Measurements from ENCODE around the gene CXCR3. TPM values are rescaled to one million over a fixed set of nuclear protein-coding genes. Genes with fewer than 3 reads are reported as not detected.
"Not testable (repeated sequence)": the region's sequence is repeated elsewhere in the genome, so short reads cannot be mapped to it uniquely, and the experiment has no call there.

Gene CXCR3
- not detected in 3 replicates for total RNA-seq

DNA sequence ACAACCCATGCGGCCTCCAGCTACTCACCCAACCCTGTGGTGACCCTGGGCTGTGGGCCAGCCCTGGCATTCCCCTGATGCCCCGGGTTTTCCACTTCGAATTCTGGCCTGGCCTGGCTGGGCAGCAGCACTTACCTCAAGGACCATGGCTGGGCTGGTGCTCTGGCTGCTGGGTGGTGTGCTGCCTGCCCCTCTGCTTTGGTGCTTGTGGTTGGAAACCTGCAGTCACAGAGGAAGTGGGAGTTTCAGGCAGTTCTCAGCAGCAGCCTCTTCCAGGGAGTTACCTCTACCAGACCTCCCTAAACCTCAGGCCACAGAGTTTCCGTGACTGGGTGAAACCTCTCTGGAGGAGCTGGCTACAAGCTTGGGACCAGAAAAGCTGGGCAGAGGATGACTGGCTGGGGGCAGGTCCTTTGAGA, at the start of gene CXCR3:
Gene CXCR3, minus strand, starts transcription at position 209 of the 419 bp plus-strand sequence. Its CDS starts 62 bp downstream, at position 147.
- Mint-ChIP-seq H3K27me3 (ENCODE audit: low read depth) (no peaks in the 10 kb centered on the region), H3K4me3 (no peak within 1 kb of the TSS), H3K36me3 (peaks cover 1% of the 10 kb centered on the region), H3K4me1 (peaks cover 4% of the 10 kb centered on the region), H3K27ac (no peak within 1 kb of the TSS), H3K9me3 (peaks cover 9% of the 10 kb centered on the region)
- no peak for DNase-seq (ENCODE audit: low spot score in 2 of 2, unreplicated experiment in 2 of 2)
- TF ChIP-seq, protein P1, sequence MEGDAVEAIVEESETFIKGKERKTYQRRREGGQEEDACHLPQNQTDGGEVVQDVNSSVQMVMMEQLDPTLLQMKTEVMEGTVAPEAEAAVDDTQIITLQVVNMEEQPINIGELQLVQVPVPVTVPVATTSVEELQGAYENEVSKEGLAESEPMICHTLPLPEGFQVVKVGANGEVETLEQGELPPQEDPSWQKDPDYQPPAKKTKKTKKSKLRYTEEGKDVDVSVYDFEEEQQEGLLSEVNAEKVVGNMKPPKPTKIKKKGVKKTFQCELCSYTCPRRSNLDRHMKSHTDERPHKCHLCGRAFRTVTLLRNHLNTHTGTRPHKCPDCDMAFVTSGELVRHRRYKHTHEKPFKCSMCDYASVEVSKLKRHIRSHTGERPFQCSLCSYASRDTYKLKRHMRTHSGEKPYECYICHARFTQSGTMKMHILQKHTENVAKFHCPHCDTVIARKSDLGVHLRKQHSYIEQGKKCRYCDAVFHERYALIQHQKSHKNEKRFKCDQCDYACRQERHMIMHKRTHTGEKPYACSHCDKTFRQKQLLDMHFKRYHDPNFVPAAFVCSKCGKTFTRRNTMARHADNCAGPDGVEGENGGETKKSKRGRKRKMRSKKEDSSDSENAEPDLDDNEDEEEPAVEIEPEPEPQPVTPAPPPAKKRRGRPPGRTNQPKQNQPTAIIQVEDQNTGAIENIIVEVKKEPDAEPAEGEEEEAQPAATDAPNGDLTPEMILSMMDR (IDR thresholded peaks at IDR 0.05; ENCODE audit: unreplicated experiment) = no peak

DNA sequence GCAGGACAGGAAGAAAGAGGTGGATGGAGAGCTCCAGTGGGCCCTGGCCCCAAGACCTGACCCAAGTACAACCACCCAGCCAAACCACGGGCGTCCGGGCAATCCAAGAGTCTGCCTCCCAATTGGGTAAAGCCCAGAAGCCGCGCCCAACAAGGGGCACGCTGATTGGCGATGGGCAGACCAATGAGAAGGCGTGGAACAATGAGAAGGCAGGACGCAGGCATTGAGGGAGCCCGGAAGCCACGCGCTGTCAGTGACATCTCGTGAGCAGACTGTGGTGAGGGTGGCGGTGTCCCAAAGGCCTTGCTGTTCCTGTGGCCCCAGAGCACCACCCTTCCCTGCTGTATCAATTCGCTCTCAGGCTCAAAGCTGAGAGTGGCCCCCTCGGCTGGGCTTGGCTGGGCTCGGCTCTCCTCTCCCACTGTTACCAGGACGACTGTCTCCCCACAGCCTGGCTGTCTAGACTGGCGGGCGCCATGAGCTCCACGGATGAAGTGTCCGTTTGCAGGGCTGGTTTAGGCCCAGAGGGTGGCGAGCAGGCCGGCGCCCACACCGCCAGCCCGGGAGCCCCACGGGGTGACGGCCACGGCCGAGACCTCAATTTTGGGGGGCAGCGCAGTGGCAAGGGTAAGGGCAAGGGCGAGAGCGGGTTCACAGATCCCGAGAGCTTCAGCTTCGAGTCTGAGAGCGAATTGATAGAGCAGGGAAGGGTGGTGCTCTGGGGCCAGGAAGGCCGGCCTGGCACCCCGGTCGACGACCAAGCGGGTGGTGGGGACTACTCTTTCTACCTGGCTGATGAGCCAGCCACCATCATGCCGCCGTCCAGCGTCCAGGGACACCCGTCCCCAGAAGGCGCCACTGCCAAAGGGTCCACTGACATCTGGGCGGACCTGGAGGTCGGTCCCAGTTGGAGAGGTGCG, 49.3 kb upstream of the CXCR3 start, which contains the start of gene LOC101059915:
Gene LOC101059915, plus strand, starts transcription at position 219 of the 920 bp plus-strand sequence.
- H3K36me3 Mint-ChIP-seq = no peaks in the 10 kb centered on the region
- no peak within 1 kb of the TSS for H3K4me3 Mint-ChIP-seq
- H3K4me1 Mint-ChIP-seq = no peaks in the 10 kb centered on the region
- DNase-seq (ENCODE audit: low spot score in 2 of 2, unreplicated experiment in 2 of 2) = no peak
- TF ChIP-seq, protein P1 (IDR thresholded peaks at IDR 0.05; ENCODE audit: unreplicated experiment) = no peak
- peaks cover 4% of the 10 kb centered on the region for H3K9me3 Mint-ChIP-seq
- no peaks in the 10 kb centered on the region for H3K27me3 Mint-ChIP-seq (ENCODE audit: low read depth)
- no peak within 1 kb of the TSS for H3K27ac Mint-ChIP-seq

DNA sequence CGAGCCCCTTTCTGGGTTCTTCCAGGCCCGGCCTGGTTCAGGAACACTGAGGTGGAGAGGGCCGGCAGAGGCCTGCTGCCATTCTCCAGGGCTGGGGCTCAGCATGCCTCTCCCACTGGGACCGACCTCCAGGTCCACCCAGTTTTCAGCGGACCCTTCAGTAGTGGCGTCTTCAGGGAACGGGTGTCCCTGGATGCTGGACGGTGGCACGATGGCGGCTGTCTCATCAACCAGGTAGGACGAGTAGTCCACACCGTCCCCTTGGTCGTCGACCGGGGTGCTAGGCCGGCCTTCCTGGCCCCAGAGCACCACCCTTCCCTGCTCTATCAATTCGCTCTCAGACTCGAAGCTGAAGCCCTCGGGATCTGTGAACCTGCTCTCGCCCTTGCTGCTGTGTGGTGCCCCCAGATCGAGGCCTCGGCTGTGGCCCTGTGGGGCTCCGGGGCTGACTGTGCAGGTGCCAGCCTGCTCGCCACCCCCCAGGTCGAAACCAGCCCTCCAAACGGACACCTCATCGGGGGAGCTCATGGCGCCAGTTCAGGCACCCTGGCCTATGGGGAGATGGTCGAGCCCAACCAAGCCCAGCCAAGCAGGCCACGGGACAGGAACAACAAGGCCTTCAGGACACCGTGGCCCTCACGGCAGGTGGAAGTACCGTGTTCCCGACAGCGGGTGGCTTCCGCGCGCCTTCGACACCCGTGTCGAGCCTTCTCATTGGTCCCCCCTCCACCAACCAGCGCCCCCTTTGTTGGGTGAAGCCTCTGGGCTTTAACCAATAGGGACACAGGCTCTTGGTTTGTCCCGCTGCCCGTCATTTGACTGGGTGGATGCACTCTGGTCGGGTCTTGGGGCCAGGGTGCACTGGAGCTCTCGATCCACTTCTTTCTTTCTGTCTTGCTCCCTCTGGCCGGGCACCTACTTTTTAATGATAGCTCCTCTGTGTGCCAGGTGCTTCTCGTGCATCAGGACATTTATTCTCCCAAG, 48.2 kb upstream of the CXCR3 start:
- no peak for DNase-seq (ENCODE audit: low spot score in 2 of 2, unreplicated experiment in 2 of 2)
- TF ChIP-seq, protein P1 (IDR thresholded peaks at IDR 0.05; ENCODE audit: unreplicated experiment) = no peak
- Mint-ChIP-seq H3K36me3 (no peaks in the 10 kb centered on the region), H3K4me1 (no peaks in the 10 kb centered on the region), H3K9me3 (peaks cover 3% of the 10 kb centered on the region), H3K27me3 (ENCODE audit: low read depth) (no peaks in the 10 kb centered on the region), H3K4me3 (no peak overlapping the region), H3K27ac (no peak overlapping the region)

DNA sequence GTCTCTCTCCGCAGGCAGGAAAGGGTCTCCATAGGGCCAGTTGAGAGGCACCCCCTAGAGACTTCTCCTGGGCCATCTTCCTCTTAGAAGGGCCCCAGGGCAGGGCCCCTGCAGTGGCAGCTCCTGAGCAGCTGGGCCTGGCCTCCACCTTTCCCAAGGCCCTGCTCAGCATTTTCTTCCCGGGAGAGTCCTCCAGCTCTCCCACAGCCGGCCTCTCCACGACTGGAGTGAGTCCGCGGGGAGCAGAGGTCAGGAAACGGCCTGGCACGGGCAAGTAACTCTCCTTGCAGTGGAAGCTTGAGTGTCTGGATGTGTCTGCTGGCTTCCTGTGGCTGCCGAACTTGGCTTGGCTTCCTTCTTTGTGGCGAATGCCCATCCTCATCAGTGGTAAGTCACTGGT, 47.4 kb upstream of the CXCR3 start:
- no peaks in the 10 kb centered on the region for H3K4me1 Mint-ChIP-seq
- no peaks in the 10 kb centered on the region for H3K27me3 Mint-ChIP-seq (ENCODE audit: low read depth)
- DNase-seq (ENCODE audit: low spot score in 2 of 2, unreplicated experiment in 2 of 2) = no peak
- no peaks in the 10 kb centered on the region for H3K36me3 Mint-ChIP-seq
- H3K27ac Mint-ChIP-seq = no peak overlapping the region
- H3K4me3 Mint-ChIP-seq = no peak overlapping the region
- TF ChIP-seq, protein P1 (IDR thresholded peaks at IDR 0.05; ENCODE audit: unreplicated experiment) = no peak
- H3K9me3 Mint-ChIP-seq = peaks cover 3% of the 10 kb centered on the region

DNA sequence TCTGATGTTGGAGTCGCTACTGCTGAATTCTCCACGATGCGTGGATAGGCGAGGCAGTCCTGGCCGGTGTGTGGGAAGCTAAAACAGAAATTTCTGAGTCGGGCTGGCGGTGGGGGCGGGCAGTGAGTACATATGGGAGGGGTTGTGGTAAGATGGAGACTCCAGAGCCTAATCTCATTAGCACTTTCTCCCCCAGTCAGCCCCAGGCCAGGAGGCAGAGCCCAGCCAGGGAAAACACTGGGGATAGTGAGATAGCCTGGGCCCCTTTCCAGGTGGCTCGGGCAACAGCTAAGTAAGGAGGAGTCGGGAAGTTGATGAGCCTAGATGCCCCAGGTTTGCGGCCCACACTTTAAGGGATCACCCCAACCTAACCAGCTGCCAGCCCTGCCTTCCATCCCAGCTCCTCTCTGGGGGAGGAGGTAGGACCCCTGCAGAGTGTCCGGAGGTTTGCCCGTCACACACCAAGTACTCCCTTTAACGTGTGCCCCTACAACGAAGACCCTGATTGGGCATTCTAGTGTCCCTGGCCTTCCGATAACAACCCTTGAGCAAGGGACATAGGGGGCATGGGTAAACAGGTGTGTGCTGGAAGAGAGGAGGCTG, 46.7 kb upstream of the CXCR3 start:
- TF ChIP-seq, protein P1 (IDR thresholded peaks at IDR 0.05; ENCODE audit: unreplicated experiment) = no peak
- no peak overlapping the region for H3K27ac Mint-ChIP-seq
- no peaks in the 10 kb centered on the region for H3K36me3 Mint-ChIP-seq
- peaks cover 3% of the 10 kb centered on the region for H3K9me3 Mint-ChIP-seq
- no peak overlapping the region for H3K4me3 Mint-ChIP-seq
- no peaks in the 10 kb centered on the region for H3K27me3 Mint-ChIP-seq (ENCODE audit: low read depth)
- H3K4me1 Mint-ChIP-seq = no peaks in the 10 kb centered on the region
- DNase-seq (ENCODE audit: low spot score in 2 of 2, unreplicated experiment in 2 of 2) = no peak

DNA sequence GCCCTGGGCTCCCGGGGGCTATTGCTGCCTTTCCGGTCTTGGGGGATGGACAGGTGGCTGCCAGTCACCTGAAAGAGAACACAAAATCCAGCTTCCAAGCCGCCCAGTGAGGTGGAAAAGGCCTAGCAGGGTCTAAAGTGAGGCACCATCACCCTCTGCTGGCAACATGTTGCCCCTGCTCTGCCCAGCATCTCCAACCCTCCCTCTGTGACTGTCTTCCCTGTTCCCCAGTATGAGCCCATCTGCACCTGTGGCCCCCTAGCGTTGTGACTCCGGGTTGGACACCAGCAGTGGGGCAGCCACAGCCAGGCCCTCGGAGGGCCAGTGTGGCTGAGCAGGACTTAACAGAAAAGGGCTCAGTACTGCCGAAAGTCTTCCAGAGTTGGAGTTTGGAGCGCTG, 45.9 kb upstream of the CXCR3 start:
- not testable (repeated sequence) for H3K4me3 Mint-ChIP-seq; H3K27me3 Mint-ChIP-seq (ENCODE audit: low read depth); H3K9me3 Mint-ChIP-seq; H3K27ac Mint-ChIP-seq; H3K36me3 Mint-ChIP-seq; DNase-seq (ENCODE audit: low spot score in 2 of 2, unreplicated experiment in 2 of 2); H3K4me1 Mint-ChIP-seq

DNA sequence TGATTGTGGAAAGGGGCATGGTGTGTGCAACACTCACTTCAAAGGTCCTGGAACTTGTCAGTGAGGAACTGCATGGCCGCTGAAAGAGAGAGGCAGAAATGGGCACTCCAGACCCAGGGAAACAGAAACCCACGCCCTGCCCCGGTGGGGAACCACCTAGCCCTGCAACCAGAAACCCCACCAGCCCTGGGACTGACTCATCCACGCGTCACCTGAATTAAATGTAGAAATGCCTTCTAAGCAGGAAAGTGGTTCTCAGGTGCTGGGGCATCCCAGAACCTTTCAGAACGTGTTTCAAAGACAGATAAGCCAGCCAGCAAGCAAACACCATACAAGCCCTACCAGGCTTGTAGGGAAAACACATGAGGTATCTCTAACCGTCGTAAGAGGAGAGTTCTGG, 44.9 kb upstream of the CXCR3 start:
- H3K4me1 Mint-ChIP-seq; H3K27ac Mint-ChIP-seq; H3K27me3 Mint-ChIP-seq (ENCODE audit: low read depth); DNase-seq (ENCODE audit: low spot score in 2 of 2, unreplicated experiment in 2 of 2); H3K36me3 Mint-ChIP-seq; H3K4me3 Mint-ChIP-seq; H3K9me3 Mint-ChIP-seq: not testable (repeated sequence)

DNA sequence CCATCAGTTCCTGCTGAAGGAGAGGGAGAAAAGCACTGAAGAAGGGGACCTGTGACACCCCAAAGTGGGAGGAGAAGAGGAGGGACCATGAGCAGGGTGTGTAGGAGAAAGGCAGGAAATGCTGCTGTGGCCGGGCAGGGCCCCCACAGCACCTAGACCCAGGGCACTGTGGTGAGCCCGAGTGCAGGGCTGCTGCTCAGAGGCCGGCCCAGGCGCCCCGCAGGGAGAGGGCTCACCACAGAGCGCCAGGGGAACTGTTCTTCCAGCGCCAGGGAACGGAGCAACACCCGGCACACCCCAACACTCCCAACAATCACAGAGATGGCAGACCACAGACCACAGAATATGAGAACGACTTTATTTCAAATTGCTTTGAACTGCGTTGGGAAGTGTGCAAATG, 44.3 kb upstream of the CXCR3 start:
- H3K9me3 Mint-ChIP-seq; H3K27me3 Mint-ChIP-seq (ENCODE audit: low read depth); H3K27ac Mint-ChIP-seq; H3K4me3 Mint-ChIP-seq; DNase-seq (ENCODE audit: low spot score in 2 of 2, unreplicated experiment in 2 of 2); H3K36me3 Mint-ChIP-seq; H3K4me1 Mint-ChIP-seq: not testable (repeated sequence)

All from mesothelial cell of epicardium (in vitro differentiated cells).